PC-3 (cell line): Measurements from ENCODE around the gene CNTN4.

ENCODE experiments used
- CTCF ChIP-seq: fragments of 300-600 bp; sonication (generic); conservative IDR thresholded peaks from 2 replicates; pipeline ENCODE4 v1.5.1; 2017; ENCODE audit warnings: antibody characterized with exemption, low read depth, mild to moderate bottlenecking, low read length
- EZH2 ChIP-seq: fragments of 300-600 bp; sonication (generic); IDR thresholded peaks from one replicate; pipeline ENCODE4 v1.6.1; 2017; ENCODE audit warnings: antibody characterized with exemption, mild to moderate bottlenecking, low read length; ENCODE audit not compliant: unreplicated experiment
- EZH2phosphoT487 ChIP-seq: fragments of 300-600 bp; sonication (generic); IDR thresholded peaks from 2 replicates; pipeline ENCODE4 v1.6.1; 2018; ENCODE audit warnings: mild to moderate bottlenecking, antibody characterized with exemption, low read length, borderline replicate concordance

GRCh38 chr3:2352134-2352762, 253.6 kb downstream of the CNTN4 start:
- TF ChIP-seq CTCF (no peak), EZH2 (no peak), EZH2phosphoT487 (no peak)
